ENCODE data around the gene CAMK2D.
"Not testable (repeated sequence)": the region's sequence is repeated elsewhere in the genome, so short reads cannot be mapped to it uniquely, and the experiment has no call there.

The CAMK2D gene

DNA sequence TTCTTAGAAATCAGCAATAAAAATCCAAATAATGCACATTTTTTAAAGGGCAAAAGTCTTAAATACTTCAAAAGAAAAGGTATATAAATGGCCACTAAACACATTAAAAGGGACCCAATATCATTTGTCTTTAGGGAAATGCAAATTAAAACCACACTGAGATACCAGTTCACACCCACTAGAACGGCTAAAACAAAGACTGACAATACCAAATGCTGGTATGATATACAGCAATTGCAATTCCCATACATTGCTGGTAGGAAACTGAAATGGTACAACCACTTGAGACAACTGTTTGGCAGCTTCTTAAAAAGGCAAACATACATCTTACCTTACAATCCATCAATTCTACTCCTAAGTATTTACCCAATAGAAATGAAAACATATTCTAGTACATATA, 33.7 kb downstream of the CAMK2D start:
- DNase-seq = no peak

- DNase-seq = no peak
These were observed 35.6 kb downstream of the CAMK2D start for GRCh38 chr4:113725963-113726362.

GRCh38 chr4:113718252-113718651, 43.3 kb downstream of the CAMK2D start:
- DNase-seq = no peak

DNA sequence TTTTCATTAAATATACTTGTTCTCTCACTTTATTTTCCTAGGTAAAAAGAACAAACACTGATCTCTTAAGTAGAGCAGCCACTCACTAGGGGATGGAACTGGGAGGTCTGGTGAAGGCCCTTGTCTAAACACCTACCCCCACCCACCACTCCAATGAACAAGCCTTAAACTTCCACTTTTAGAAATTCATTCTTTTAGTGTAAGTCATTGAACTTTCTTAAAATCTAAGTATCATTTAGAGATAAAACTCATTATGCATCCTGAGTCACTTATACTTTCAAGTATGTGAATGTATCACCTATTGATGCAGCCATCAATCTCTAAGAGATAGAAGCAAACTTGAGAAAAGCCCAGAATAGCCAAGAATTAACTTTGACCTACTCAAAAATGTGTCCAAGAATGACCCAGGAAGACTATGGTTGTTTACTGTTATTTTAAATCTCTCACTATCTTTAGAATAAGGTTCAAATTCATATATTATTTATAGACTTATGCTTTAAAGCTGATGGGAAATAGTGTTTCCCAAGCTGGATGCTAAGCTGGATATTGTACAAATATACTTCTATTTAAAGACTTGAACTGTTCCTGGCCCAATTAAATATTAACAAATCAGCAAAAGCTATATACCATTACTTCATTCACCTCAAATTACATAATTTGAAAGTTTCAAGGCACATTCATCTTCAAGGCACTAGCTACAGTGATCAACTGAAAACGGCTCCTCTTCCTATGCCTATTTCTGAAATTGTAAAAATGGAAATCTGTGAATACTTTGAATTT, 49.5 kb downstream of the CAMK2D start:
- DNase-seq = no peak

DNA sequence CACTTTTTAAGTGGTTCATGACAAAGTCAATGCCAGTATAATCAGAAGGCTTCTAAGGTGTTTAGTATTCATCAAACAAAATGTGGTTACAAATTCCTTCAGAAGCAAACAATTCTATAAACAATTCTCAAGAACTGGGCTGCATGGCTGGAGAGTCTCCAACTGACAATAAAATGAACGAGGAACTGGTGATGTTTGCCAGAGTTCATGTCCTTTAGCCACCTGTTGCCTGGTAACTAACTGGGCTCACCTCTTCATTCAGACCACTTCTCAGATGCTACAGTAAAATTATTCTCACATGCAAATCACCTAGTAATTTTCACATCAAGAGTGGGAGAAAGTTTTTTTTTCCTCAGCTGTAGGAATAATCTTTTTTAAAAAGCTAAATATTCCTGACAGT, 53.3 kb downstream of the CAMK2D start:
- DNase-seq = no peak

- DNase-seq = no peak
These were observed 54.5 kb downstream of the CAMK2D start for GRCh38 chr4:113707048-113707447.

DNA sequence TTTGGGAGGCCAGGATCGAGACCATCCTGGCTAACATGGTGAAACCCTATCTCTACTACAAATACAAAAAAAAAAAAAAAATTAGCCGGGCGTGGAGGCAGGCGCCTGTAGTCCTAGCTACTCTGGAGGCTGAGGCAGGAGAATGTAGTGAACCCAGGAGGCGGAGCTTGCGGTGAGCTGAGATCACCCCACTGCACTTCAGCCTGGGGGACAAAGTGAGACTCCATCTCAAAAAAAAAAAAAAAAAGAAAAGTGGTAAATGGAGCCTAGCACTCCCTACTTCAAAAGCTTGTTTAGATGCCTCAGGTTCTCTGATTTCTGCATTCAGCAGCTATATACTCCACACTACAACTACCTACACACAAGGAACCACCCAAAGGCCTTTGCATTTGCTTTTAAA, 56.4 kb downstream of the CAMK2D start:
- not testable (repeated sequence) for DNase-seq

DNA sequence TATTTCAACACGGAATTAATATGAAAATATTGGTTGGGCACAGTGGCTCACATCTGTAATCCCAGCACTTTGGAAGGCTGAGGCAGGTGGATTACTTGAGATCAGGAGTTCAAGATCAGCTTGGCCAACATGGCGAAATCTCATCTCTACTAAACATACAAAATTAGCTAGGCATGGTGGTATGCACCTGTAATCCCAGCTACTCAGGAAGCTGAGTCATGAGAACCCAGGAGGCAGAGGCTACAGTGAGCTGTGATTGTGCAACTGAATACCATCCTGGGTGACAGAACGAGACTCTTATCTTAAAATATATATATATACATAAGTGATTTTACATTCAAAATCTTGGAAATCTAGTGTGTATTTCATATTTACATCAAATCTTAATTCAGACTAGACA, 58.9 kb downstream of the CAMK2D start:
- not testable (repeated sequence) for DNase-seq

DNA sequence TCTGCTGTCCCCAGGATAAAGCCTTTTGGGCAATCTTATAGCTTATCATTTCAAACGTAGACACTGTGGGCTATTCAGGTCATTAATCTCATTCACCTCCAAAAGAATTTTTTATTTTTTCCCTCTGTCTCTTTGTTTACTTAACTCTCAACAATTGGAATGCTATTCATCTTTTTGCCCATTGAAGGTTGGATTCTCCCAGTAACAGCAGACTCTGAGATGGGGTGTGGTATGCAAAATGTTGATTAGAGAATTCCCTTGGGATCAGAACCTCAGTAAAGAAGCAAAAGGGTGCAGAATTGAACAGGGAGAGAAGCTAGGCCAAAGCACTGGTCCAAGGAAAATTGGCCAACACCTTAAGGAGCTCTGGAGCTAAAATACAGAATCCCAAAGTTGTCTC, 60.4 kb downstream of the CAMK2D start:
- no peak for DNase-seq

DNA sequence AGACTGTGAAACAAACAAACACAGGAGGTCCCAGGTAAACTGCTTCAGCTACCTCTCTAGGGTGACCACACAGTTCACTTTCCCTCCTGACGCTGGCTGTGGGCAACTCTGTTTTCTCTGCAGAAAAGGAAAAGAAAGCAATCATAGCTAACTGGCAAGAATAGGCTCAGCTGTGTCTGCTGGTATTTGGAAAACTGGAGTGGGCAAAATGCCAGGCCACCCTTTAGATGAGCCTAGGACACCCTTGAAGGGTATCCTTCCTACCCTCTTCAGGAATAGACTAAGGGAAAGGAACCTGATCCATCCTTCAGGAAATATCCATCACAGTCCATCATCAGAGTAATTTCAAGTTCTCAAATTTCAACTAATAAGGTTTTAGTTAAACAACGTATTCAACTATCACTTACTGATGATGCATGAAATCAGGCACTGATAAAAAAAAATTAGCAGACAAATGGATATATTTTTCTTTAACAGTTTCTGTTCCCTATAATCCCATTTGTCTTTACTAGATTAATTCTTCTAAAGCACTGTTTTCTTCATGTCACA, 60.9 kb downstream of the CAMK2D start:
- no peak for DNase-seq

DNA sequence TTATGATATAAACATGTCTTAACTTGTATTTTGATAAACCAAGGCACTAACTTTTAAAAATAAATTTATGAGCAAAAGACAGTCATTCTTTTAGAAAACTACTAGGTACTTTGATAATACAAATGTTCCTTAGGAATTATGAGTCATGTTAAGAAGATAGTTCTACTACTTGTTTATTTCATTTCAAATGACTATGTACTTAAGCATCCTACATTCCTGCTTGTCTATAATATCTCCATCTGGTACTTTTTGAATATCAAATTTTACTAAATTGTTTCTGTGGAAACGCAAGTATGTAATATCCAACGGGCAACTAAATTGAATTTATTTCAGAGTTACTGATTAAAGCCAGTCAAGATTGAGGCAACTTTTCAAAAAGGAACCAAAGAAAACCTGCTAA, 61.8 kb downstream of the CAMK2D start:
- no peak for DNase-seq

DNA sequence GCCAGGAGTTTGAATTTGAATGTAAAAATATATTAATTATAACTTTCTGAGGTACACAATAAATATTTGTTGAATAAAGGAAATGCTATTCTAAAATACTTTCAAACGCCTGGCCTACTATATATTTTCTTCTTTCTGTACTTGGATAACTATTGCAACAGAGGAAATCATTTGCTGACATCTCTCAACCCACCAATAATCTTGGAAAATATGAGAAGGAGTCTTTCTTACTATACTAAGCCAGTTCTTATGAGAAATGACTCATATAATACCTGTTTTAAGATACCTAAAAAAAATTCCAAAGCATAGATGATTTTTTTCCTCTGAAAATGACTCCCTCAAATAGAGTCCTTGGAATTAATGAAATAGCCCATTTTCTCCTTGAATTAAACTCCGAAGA, 64.1 kb downstream of the CAMK2D start:
- no peak for DNase-seq

DNA sequence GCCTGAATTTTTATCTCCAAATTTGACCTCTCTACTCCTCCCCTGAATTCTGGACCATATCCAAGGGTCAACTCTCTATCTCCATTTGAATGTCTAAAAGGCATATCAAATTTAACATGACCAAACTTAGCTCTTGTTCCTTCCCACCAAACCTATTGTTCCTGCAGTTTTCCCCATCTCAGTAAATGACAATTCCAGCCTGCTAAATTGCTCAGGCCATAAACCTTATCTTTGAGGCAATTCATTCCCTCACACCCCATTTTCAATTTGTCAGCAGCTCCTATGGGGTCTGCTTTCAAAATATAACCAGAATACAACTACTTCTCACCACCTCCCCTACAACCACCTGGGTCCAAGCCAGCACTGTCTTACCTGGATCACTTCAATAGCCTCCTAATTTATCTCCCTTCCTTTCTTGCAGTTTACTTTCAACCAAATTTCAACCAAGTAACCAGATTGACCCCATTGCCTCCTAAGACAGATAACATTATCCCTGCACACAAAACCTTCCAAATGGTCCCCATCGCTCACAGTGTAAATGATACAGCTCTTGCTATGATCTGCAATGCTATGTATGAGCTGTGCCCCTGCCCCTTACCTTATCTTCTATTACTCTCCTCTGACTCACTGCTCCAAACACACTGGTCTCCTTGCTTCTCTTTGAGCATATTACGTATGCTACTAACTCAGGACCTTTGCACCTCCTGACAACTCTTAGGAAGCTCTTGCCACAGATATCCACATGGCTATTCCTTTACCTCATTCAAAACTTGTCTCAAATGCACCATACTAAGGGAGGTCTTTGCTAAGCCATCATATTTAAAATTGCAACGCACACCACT, 66.0 kb downstream of the CAMK2D start:
- DNase-seq = no peak

DNA sequence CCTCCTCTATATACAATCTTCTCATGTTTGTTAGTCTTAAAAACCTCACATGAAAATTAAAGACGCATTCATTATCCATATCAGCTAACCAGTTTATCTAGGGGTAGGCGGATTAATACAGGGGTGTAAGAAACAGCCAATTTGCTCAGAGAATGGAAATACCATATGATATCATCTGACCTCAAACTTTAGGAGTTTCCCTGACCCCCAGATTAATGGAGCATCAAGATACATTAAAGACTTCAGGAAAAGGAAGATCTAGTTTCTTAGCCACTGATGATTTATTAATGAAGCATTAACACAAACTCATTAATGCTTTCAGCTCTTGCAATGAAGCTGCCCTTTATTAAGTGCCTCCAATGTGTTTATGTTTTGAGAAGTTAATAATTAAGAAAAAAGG, 67.5 kb downstream of the CAMK2D start:
- no peak for DNase-seq

DNA sequence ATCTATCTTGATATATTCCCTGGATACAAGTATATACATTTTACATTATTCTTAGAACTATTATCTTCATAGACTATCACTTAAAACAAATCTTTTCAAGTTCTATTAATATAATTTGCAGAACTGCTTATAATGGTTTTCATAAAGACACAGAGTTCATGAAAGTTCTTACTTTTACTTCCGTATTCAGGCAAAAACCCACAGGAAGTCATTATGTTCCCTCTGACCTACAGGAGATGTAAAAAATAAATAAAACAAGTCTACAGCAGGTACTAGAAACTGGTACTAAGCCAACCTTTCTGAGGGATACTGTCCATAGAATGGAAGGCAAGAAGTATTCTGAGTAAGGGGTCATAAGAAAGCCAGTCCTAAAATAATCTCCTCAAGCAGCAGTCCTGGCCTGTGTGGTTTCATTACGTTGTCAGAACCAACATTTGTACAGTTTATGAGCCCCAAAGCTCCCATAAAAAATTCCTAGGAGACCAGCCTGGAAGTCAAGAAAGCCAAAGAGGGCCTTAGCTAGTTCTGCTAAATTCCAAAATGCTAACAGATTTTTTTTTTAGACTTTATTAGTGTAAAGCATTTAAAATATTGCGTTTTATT, 68.6 kb downstream of the CAMK2D start:
- DNase-seq = no peak

DNA sequence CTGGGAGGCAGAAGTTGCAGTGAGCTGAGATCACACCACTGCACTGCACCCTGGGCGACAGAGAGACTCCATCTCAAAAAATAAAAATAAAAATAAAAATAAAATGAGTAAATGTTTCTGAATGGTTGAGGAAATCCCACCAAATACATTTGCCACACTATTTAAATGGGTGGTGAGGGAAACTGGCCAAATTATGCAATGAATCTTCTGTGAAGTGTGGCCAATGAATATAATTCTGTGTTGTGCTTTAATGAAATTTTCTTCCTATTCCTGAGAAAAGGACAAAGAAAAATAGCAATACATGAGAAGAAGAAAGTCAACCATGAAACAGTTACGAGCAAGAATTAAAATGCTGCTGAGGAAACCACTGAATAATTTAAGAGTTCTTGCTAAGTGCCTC, 69.9 kb downstream of the CAMK2D start:
- no peak for DNase-seq

DNA sequence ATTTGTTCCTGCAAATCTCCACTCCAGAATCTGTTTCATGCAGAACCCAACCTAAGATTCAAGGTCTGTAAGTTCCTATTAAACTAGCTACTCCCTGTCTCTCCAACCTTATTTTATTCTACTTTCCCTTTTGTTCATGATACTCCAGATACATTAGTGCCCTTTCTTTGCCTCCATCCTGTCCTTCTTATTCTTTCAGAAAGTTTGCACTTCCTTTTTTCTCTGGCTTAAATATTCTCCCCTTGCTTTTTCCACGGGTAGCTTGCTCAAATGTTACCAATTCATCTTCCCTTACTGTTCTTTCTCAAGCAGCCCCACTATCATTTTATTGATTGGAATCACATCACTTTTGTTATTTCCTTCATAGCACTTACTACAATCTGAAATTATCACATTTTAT, 72.1 kb downstream of the CAMK2D start:
- DNase-seq = no peak

DNA sequence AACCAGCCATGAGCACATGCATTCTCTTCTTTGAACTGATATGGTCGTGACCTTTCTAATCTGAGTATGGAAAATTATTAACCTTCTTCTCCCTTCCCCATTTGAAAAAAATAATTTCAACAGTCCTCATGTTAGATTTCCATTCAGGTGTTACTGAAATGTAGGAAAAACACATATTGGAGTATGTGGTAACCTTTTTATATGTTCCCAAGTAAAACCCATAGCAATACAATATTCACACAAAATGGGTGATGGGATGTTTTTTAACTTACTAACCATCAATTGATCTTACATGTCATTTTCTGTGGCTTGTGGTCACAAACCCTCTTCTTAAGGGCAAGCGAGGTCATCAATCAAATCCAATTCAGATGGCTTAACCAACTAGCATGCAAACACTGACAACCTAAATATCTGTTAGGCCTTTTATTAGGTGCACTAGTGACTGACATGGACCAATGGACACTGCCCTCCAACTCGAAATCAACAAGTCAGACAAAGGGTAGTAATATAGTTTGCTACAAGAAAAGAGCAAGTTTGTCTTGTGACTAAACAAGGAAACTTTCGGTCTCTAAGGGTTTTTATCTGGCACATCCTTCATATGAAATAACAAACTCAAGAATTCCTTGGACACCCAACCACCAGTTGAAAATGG, 74.3 kb downstream of the CAMK2D start:
- no peak for DNase-seq

DNA sequence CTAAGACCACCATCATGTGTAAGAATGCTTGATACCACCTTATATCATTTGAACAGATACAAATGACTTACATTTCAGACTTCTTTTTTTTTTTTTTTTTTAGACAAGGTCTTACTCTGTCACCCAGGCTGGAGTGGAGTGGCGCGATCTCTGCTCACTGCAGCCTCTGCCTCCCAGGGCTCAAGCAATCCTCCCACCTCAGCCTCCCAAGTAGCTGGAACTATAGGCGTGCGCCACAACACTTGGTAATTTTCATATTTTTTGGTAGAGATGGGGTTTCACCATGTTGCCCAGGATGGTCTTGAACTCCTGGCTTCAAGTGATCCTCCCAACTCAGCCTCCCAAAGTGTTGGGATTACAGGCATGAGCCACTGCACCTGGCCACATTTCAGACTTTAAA, 76.4 kb downstream of the CAMK2D start:
- not testable (repeated sequence) for DNase-seq

GRCh38 chr4:113684534-113685091, 76.9 kb downstream of the CAMK2D start:
- DNase-seq = no peak

- DNase-seq = no peak
These were observed 78.6 kb downstream of the CAMK2D start for GRCh38 chr4:113682730-113683537.

- no peak for DNase-seq
These were observed 82.9 kb downstream of the CAMK2D start for GRCh38 chr4:113678641-113679040.
